Thoracic aorta (tissue), 2 donors: ENCODE results near the gene LCP1. TPM values are rescaled to one million over a fixed set of nuclear protein-coding genes. Genes with fewer than 3 reads are reported as not detected.

Experiments
- ATAC-seq: fragments of 150-250 bp; one replicate; pipeline ENCODE4 v1.8.0; 2017; ENCODE audit warnings: low read depth; ENCODE audit not compliant: insufficient number of reproducible peaks, low FRiP score
- DNase-seq: peaks from one replicate; pipeline ENCODE4 v3.0.0-alpha.2; 2020; ENCODE audit warnings: low spot score
- H3K27ac ChIP-seq, 2 donors: fragments of 200-600 bp; sonication (generic); 1 replicate in 1 of 2; 2 replicates in 1 of 2; pipeline ENCODE4 v1.5.1; 2016; ENCODE audit warnings: mild to moderate bottlenecking in 2 of 2, moderate library complexity in 2 of 2
- H3K27me3 ChIP-seq: fragments of 200-600 bp; sonication (generic); replicated peaks from 2 replicates; pipeline ENCODE4 v1.6.0; 2016; ENCODE audit warnings: mild to moderate bottlenecking; ENCODE audit not compliant: insufficient read depth
- H3K36me3 ChIP-seq: fragments of 200-600 bp; sonication (generic); one replicate; pipeline ENCODE4 v1.5.1; 2016
- H3K4me1 ChIP-seq, 2 donors: fragments of 200-600 bp; sonication (generic); 1 replicate in 1 of 2; 2 replicates in 1 of 2; pipeline versions ENCODE4 v1.5.1 to v1.6.0; 2016; ENCODE audit warnings: low read depth in 2 of 2, mild to moderate bottlenecking in 1 of 2; ENCODE audit not compliant: control insufficient read depth in 1 of 2
- H3K4me3 ChIP-seq: fragments of 200-600 bp; sonication (generic); 2 replicates; pipeline ENCODE4 v1.5.1; 2016; ENCODE audit warnings: mild to moderate bottlenecking
- H3K9me3 ChIP-seq: fragments of 200-600 bp; sonication (generic); 2 replicates; pipeline ENCODE4 v1.5.1; 2016
- total RNA-seq, 2 donors: library from RNA; depleted of rRNA; stranded (reverse); fragments of >200 nt; gene quantifications; one replicate each; pipeline versions ENCODE4 v1.1.0 to v1.2.3, GENCODE V29; 2016
- TF ChIP-seq, protein P1 (sequence below): fragments of 200-600 bp; sonication (generic); IDR thresholded peaks from one replicate; pipeline ENCODE4 v1.5.1; 2019; ENCODE audit warnings: antibody characterized with exemption

Gene LCP1
- total RNA-seq, 2 donors from 2014 or later: 61.7 to 66.3 TPM

DNA sequence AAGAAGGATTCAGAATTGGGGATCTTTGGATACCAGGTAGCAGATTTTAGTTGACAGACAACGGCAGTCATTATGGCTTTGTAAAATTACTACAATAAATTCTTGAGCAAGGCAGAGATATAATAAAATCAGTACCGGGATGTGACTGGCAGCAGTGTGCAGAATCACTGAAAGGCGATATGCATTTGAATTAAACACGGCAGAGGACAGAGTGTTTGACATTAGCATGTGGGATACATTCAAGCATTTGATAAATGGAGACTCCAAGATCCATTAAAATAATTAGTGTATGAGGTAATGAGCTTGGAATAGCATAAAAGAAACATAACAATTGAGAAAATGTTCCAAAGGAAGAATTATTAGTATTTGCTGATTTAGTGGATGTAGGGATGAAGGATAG is 36.8 kb downstream of the LCP1 start:
- Histone ChIP-seq H3K27me3 (no peaks in the 10 kb centered on the region), H3K4me3 (no peak overlapping the region), H3K4me1 (no peaks in the 10 kb centered on the region), H3K36me3 (no peaks in the 10 kb centered on the region), H3K9me3 (no peaks in the 10 kb centered on the region), H3K27ac (no peak overlapping the region)
- no peak for DNase-seq
- no peak for ATAC-seq
- TF ChIP-seq, protein P1, sequence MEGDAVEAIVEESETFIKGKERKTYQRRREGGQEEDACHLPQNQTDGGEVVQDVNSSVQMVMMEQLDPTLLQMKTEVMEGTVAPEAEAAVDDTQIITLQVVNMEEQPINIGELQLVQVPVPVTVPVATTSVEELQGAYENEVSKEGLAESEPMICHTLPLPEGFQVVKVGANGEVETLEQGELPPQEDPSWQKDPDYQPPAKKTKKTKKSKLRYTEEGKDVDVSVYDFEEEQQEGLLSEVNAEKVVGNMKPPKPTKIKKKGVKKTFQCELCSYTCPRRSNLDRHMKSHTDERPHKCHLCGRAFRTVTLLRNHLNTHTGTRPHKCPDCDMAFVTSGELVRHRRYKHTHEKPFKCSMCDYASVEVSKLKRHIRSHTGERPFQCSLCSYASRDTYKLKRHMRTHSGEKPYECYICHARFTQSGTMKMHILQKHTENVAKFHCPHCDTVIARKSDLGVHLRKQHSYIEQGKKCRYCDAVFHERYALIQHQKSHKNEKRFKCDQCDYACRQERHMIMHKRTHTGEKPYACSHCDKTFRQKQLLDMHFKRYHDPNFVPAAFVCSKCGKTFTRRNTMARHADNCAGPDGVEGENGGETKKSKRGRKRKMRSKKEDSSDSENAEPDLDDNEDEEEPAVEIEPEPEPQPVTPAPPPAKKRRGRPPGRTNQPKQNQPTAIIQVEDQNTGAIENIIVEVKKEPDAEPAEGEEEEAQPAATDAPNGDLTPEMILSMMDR: no peak

DNA sequence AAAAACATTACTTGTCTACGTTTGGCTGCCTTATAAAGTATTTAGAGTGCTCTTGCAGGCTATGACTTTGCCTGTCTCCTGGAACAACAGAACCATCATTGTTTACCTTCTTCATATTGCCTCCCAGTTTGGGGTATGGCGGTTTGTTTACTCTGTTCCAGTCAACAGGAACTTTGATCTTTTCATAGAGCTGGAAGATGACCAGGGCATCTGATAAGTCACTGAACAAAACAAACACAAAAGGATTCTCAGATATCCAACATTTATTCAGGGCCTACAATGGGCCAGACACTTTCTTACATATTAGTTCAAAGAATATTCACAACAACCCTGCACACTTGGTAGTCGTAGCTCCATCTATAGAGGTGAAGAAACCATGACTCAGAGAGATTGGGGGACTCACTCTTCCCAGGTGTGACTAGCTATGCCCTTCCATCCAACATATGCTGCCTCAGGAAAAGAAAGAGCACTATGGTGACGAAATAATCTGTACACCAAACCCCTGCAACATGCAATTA is 38.7 kb downstream of the LCP1 start:
- no peaks in the 10 kb centered on the region for H3K36me3 ChIP-seq
- H3K27me3 ChIP-seq: no peaks in the 10 kb centered on the region
- ATAC-seq: no peak
- H3K9me3 ChIP-seq: no peaks in the 10 kb centered on the region
- no peaks in the 10 kb centered on the region for H3K4me1 ChIP-seq
- H3K4me3 ChIP-seq: no peak overlapping the region
- no peak overlapping the region for H3K27ac ChIP-seq
- TF ChIP-seq, protein P1: no peak
- DNase-seq: no peak

DNA sequence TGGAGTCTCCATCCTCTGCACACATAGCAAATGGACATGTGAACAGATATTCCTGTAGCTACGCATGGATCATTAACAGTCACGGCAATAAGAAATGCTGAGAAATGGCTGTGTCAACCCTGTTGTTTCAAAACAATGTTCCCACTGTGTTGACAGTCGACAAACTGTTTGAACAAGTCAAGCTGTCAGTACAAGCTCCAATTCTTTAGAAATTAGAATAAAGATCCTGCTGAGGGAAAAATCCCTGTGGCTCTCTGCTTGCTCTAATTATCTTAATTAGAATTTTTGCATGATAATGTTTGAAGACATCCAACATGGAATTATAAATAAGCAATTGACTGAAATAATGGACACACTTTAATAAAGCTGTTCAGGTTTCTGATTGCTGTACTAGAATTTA is 39.2 kb downstream of the LCP1 start:
- no peaks in the 10 kb centered on the region for H3K4me1 ChIP-seq
- no peaks in the 10 kb centered on the region for H3K36me3 ChIP-seq
- no peaks in the 10 kb centered on the region for H3K27me3 ChIP-seq
- H3K4me3 ChIP-seq: no peak overlapping the region
- TF ChIP-seq, protein P1: no peak
- no peaks in the 10 kb centered on the region for H3K9me3 ChIP-seq
- ATAC-seq: no peak
- H3K27ac ChIP-seq: no peak overlapping the region
- no peak for DNase-seq

DNA sequence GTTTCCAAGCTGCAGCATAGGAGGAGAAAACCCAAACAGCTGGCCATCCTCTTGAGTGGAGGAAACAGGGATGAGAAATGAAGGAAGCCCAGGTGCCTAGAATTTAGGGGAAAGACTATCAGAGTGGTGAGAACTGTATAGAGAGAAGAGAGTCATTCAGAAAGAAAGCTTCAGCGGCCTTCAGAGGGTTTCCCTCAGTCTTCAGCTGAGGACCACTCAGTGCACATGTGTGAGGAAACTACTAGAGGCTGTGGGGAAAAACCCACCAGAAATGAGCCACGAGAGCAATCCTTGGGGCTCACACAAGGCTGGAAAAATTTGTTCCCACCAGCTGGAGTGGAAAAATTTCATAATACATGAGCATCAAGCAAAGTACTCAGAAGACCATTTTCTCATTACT is 41.9 kb downstream of the LCP1 start:
- Histone ChIP-seq H3K4me3 (no peak overlapping the region), H3K27ac (no peak overlapping the region), H3K27me3 (no peaks in the 10 kb centered on the region), H3K9me3 (no peaks in the 10 kb centered on the region), H3K4me1 (no peaks in the 10 kb centered on the region), H3K36me3 (no peaks in the 10 kb centered on the region)
- TF ChIP-seq, protein P1: no peak
- DNase-seq (no peak), ATAC-seq (no peak)

DNA sequence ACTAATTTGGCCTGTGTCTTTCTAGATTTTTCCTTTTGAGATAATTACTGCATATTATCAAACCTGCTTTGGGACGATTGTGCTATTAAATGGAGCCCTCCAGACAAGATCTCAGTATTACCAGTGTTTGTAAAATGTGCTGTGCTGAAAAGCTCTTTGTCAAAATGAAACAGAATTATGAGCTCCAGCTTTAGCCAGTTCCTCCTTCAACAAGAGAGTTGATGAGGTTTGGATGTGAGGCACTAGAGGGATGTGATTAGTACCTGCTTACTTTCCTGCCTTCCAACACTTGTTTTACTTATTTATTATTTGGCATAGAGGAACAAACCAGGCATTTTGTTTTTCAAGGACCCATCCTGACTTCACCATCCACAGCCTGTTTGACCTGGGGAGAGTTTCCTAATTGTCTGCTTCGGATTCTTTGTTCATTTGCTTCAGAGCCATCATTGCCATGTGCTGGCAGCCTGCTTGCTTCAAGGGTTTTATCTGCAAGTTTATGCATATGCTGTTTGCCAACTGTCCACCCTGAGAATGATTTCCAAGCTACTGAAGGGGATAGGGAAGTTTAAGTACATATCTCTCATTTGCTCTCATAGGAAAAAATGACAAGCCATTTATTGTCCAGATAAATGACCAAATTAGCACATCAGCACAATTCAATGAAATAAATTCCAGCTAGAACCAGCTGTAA is 44.2 kb downstream of the LCP1 start:
- ATAC-seq (no peak), DNase-seq (no peak)
- Histone ChIP-seq H3K27me3 (no peaks in the 10 kb centered on the region), H3K36me3 (no peaks in the 10 kb centered on the region), H3K4me3 (no peak overlapping the region), H3K9me3 (no peaks in the 10 kb centered on the region), H3K4me1 (no peaks in the 10 kb centered on the region), H3K27ac (no peak overlapping the region)
- TF ChIP-seq, protein P1: no peak
